IMR-90 (cell line): ENCODE results near the gene CREG2. TPM values are rescaled to one million over a fixed set of nuclear protein-coding genes. Genes with fewer than 3 reads are reported as not detected.

Source experiments
- ATAC-seq: fragments of 200-7000 bp; cut with Tn5 transposase; 2 replicates; pipeline ENCODE4 v1.9.1; 2020; ENCODE audit warnings: low read depth, mild to moderate bottlenecking, moderate library complexity
- BruUV-seq: library from RNA; stranded (reverse); fragments of 400-500 nt; replicated peaks from 2 replicates; lab custom pipeline; 2021; lab: Mats Ljungman, UMichigan
- CTCF ChIA-PET: fragments of 300-600 bp; formaldehyde crosslinking; extraction: SDS; loops from one replicate; lab custom pipeline; 2021; ENCODE audit warnings: antibody characterized with exemption; lab: Yijun Ruan, JAX
- POLR2A ChIA-PET: fragments of 300-600 bp; sonication (Branson Sonifier 250); formaldehyde crosslinking; loops from one replicate; lab custom pipeline; 2022; ENCODE audit warnings: antibody characterized with exemption; ENCODE audit not compliant: unreplicated experiment; lab: Charles Lee
- DNase-seq: peaks from one replicate; pipeline ENCODE4 v3.0.0; 2013
- H2AFZ ChIP-seq: replicated peaks from 2 replicates; pipeline ENCODE3; 2013; ENCODE audit warnings: low read length, mild to moderate bottlenecking; ENCODE audit not compliant: poor library complexity
- H2AK5ac ChIP-seq: 2 replicates; pipeline ENCODE4 v1.6.1; 2013; ENCODE audit warnings: low read depth, low read length, inconsistent platforms
- H2AK9ac ChIP-seq: replicated peaks from 2 replicates; pipeline ENCODE3; 2013; ENCODE audit warnings: mild to moderate bottlenecking, low read depth, low read length, moderate library complexity; ENCODE audit not compliant: poor library complexity
- H2BK120ac ChIP-seq: 2 replicates; pipeline ENCODE4 v1.6.1; 2013; ENCODE audit warnings: low read depth, low read length, inconsistent platforms
- H2BK15ac ChIP-seq: 3 replicates; pipeline ENCODE4 v1.6.1; 2013; ENCODE audit warnings: low read depth, low read length, inconsistent platforms
- H2BK20ac ChIP-seq: 2 replicates; pipeline ENCODE4 v1.6.1; 2013; ENCODE audit warnings: low read depth, mild to moderate bottlenecking, inconsistent platforms, low read length, moderate library complexity
- H2BK5ac ChIP-seq: 2 replicates; pipeline ENCODE4 v1.6.1; 2013; ENCODE audit warnings: mild to moderate bottlenecking, low read depth, low read length, inconsistent platforms; ENCODE audit not compliant: poor library complexity, severe bottlenecking
- H3K14ac ChIP-seq: replicated peaks from 2 replicates; pipeline ENCODE4 v1.6.1; 2013; ENCODE audit warnings: low read depth, low read length, inconsistent platforms
- H3K18ac ChIP-seq: 2 replicates; pipeline ENCODE4 v1.6.1; 2013; ENCODE audit warnings: low read depth, low read length, control low read depth
- H3K23ac ChIP-seq: 2 replicates; pipeline ENCODE4 v1.6.1; 2013; ENCODE audit warnings: low read depth, low read length, inconsistent platforms
- H3K27ac ChIP-seq: 2 replicates; pipeline ENCODE4 v1.5.1; 2013; ENCODE audit warnings: mild to moderate bottlenecking, control low read depth, low read length; ENCODE audit not compliant: insufficient read depth
- H3K27me3 ChIP-seq: 2 replicates; pipeline ENCODE4 v1.6.1; 2013; ENCODE audit warnings: low read length; ENCODE audit not compliant: control insufficient read depth, insufficient read depth
- H3K36me3 ChIP-seq: 2 replicates; pipeline ENCODE4 v1.6.1; 2013; ENCODE audit warnings: low read length, mixed read lengths; ENCODE audit not compliant: control insufficient read depth, insufficient read depth
- H3K4ac ChIP-seq: 2 replicates; pipeline ENCODE4 v1.6.1; 2013; ENCODE audit warnings: low read depth, low read length, inconsistent platforms
- H3K4me1 ChIP-seq: 2 replicates; pipeline ENCODE4 v1.6.1; 2013; ENCODE audit warnings: low read length, mixed read lengths; ENCODE audit not compliant: control insufficient read depth, insufficient read depth
- H3K4me2 ChIP-seq: 2 replicates; pipeline ENCODE4 v1.6.1; 2013; ENCODE audit warnings: low read depth, mild to moderate bottlenecking, control low read depth, low read length, moderate library complexity
- H3K4me3 ChIP-seq: 2 replicates; pipeline ENCODE4 v1.5.1; 2013; ENCODE audit warnings: low read depth, mild to moderate bottlenecking, control low read depth, low read length, moderate library complexity; ENCODE audit not compliant: insufficient read depth
- H3K56ac ChIP-seq: 2 replicates; pipeline ENCODE4 v1.6.1; 2013; ENCODE audit warnings: low read length, inconsistent platforms; ENCODE audit not compliant: insufficient read depth; ENCODE audit errors: extremely low read depth
- H3K79me1 ChIP-seq, 2 experiments: 2 replicates each; pipeline ENCODE4 v1.6.1; 2013; ENCODE audit warnings: low read length in 2 of 2, inconsistent platforms in 1 of 2, low read depth in 1 of 2
- H3K9ac ChIP-seq: 2 replicates; pipeline ENCODE4 v1.6.1; 2013; ENCODE audit warnings: low read depth, low read length, control low read depth
- H3K9me1 ChIP-seq: 2 replicates; pipeline ENCODE4 v1.6.1; 2013; ENCODE audit warnings: low read length, inconsistent platforms; ENCODE audit not compliant: insufficient read depth
- H3K9me3 ChIP-seq: 2 replicates; pipeline ENCODE4 v1.6.1; 2013; ENCODE audit warnings: low read length; ENCODE audit not compliant: control insufficient read depth, insufficient read depth
- H4K20me1 ChIP-seq: 2 replicates; pipeline ENCODE4 v1.6.1; 2013; ENCODE audit warnings: low read length, inconsistent platforms; ENCODE audit not compliant: insufficient read depth
- H4K5ac ChIP-seq: 2 replicates; pipeline ENCODE4 v1.6.1; 2013; ENCODE audit warnings: mild to moderate bottlenecking, low read depth, low read length, control low read depth
- H4K8ac ChIP-seq, 2 experiments: 2 replicates each; pipeline ENCODE4 v1.6.1; 2013; ENCODE audit warnings: low read depth in 2 of 2, low read length in 2 of 2, control low read depth in 1 of 2, inconsistent platforms in 1 of 2
- H4K91ac ChIP-seq: 2 replicates; pipeline ENCODE4 v1.6.1; 2013; ENCODE audit warnings: low read depth, low read length, inconsistent platforms; ENCODE audit not compliant: insufficient read depth
- BHLHE40 ChIP-seq: fragments of 150-350 bp; IDR thresholded peaks from 2 replicates; pipeline ENCODE4 v1.6.1; 2016; ENCODE audit warnings: mild to moderate bottlenecking, low read depth, low read length
- CEBPB ChIP-seq: IDR thresholded peaks from 2 replicates; pipeline ENCODE4 v1.6.1; 2012; ENCODE audit warnings: low read depth, low read length, improper control_type of control experiment
- CHD1 ChIP-seq: IDR thresholded peaks from 2 replicates; pipeline ENCODE4 v1.6.1; 2012; ENCODE audit warnings: low read depth, low read length, improper control_type of control experiment
- FOS ChIP-seq: fragments of 150-350 bp; IDR thresholded peaks from 2 replicates; pipeline ENCODE4 v1.6.1; 2016; ENCODE audit warnings: low read depth, low read length
- MAFK ChIP-seq: IDR thresholded peaks from 2 replicates; pipeline ENCODE4 v1.6.1; 2012; ENCODE audit warnings: low read depth, low read length, improper control_type of control experiment
- MAZ ChIP-seq: IDR thresholded peaks from 2 replicates; pipeline ENCODE4 v1.6.1; 2012; ENCODE audit warnings: low read depth, mild to moderate bottlenecking, low read length, improper control_type of control experiment, moderate library complexity, borderline replicate concordance
- MXI1 ChIP-seq: IDR thresholded peaks from 2 replicates; pipeline ENCODE4 v1.6.1; 2012; ENCODE audit warnings: low read depth, mild to moderate bottlenecking, low read length, moderate library complexity, borderline replicate concordance
- NFE2L2 ChIP-seq: fragments of 150-350 bp; IDR thresholded peaks from 2 replicates; pipeline ENCODE4 v1.6.1; 2016; ENCODE audit warnings: low read depth, mild to moderate bottlenecking, low read length
- POLR2A ChIP-seq: IDR thresholded peaks from 2 replicates; pipeline ENCODE4 v1.6.1; 2012; ENCODE audit warnings: mild to moderate bottlenecking, low read depth, low read length
- RAD21 ChIP-seq: IDR thresholded peaks from 2 replicates; pipeline ENCODE4 v1.6.1; 2012; ENCODE audit warnings: low read length, improper control_type of control experiment
- RFX5 ChIP-seq: IDR thresholded peaks from 2 replicates; pipeline ENCODE4 v1.8.0; 2012; ENCODE audit warnings: low read depth, mild to moderate bottlenecking, low read length, moderate library complexity
- SMC3 ChIP-seq: fragments of 150-350 bp; IDR thresholded peaks from 2 replicates; pipeline ENCODE4 v1.6.1; 2016; ENCODE audit warnings: low read depth, mild to moderate bottlenecking, antibody characterized with exemption, low read length, moderate library complexity
- WGBS, 2 experiments: methylation state at CpG; one replicate each; pipeline versions ENCODE4 v1.1.5 to v1.1.7; 2013; ENCODE audit warnings: missing lambda C conversion rate in 2 of 2; ENCODE audit not compliant: insufficient read length in 1 of 2; ENCODE audit errors: extremely low coverage in 2 of 2; 5-methylcytosine and 5-hydroxymethylcytosine counted together
- dilution Hi-C: fragments of 300-500 bp; cut with HindIII; formaldehyde crosslinking; loops from one replicate; pipeline ENCODE4 v1.14.3; 2018; ENCODE audit warnings: low sequenced_read_pairs; ENCODE audit not compliant: unreplicated experiment
- in situ Hi-C: fragments of 300-500 bp; cut with MboI; formaldehyde crosslinking; loops from 3 replicates; pipeline ENCODE4 v1.14.3; 2019; ENCODE audit warnings: low sequenced_read_pairs, inconsistent platforms, mixed read lengths
- intact Hi-C: fragments of 100-400 bp; cut with micrococcal nuclease; formaldehyde crosslinking; loops from 2 replicates; pipeline ENCODE4 v1.10.0; 2022
- polyA plus RNA-seq, 3 experiments: library from polyadenylated mRNA; depleted of rRNA; stranded (reverse); fragments of >200 nt; gene quantifications; 2 replicates each; pipeline ENCODE4 v1.2.3, GENCODE V29; 2012; ENCODE audit warnings: low replicate concordance in 1 of 3
- total RNA-seq: library from RNA; depleted of rRNA; stranded (reverse); fragments of >200 nt; gene quantifications from 2 replicates; pipeline ENCODE4 v1.2.3, GENCODE V29; 2012
- TF ChIP-seq, protein P1 (sequence below): fragments of 150-350 bp; IDR thresholded peaks from 2 replicates; pipeline ENCODE4 v1.6.1; 2017; ENCODE audit warnings: mild to moderate bottlenecking, antibody characterized with exemption, low read length, low read depth

Gene CREG2
- total and polyA plus RNA-seq, 2 of the 4 experiments (the other 2 are of a cell fraction) = 0.17 TPM; not detected in 1

DNA sequence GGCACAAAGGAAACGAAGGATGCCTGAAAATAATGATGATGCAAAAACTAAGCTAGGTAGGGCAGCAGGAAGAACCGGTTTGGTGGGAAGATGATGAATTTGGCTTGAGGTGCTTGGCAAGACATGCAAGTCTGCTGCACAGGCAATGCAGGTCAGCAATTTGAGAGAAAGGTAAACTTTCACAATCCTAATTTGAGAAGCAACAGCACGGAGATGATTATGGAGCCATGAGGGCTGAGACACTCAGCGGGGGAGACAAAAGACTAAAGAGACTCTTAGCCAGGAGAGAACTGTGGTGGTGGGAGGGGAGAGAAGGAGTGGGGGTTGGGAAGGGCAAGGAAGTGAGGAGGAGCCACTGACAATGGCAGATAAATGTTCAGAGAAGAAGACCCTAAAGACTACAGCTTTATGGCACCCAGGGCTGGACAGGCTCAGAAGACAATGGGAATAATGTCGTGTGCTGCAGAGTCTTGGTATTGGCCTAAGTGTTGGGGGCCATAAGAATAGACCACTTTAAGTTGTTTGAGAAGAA lies 59.4 kb downstream of the CREG2 start:
- Histone ChIP-seq H3K4me3 (no peak overlapping the region), H3K27ac (no peak overlapping the region), H4K20me1 (no peaks in the 10 kb centered on the region), H2BK120ac (no peak overlapping the region; the same call in 1 of the 2 replicates), H3K9me3 (no peaks in the 10 kb centered on the region; the same call in 1 of the 2 replicates), H2BK20ac (no peak overlapping the region; the same call in 1 of the 2 replicates), H3K4ac (peak overlapping the region; percentile 34; the same call in 1 of the 2 replicates), H4K5ac (no peak overlapping the region), H3K27me3 (no peaks in the 10 kb centered on the region), H3K4me2 (no peak overlapping the region), H2BK15ac (no peak overlapping the region), H3K4me1 (no peaks in the 10 kb centered on the region), H3K79me1 (no peaks in the 10 kb centered on the region), H2AK9ac (no peak overlapping the region), H2BK5ac (no peak overlapping the region), H4K8ac (peak overlapping the region; percentile 10 to 71), H3K56ac (no peak overlapping the region), H3K9me1 (0 out of 2 replicates have a peak, but pooled peaks cover 3% of the 10 kb centered on the region), H3K36me3 (no peaks in the 10 kb centered on the region), H3K14ac (peak overlapping the region; percentile 17; the same call in 1 of the 2 replicates), H3K9ac (no peak overlapping the region), H2AFZ (peak overlapping the region; percentile 67), H4K91ac (no peak overlapping the region; the same call in 1 of the 2 replicates), H3K18ac (no peak overlapping the region), H2AK5ac (peak overlapping the region; percentile 24; the same call in 1 of the 2 replicates), H3K23ac (no peak overlapping the region)
- ChIA-PET POLR2A (no interaction called here), CTCF (interaction anchor here (0.7 kb wide), 1 partner anchor 377 kb away, joined by 3 read pairs; no protein-coding TSS in a partner anchor)
- in situ Hi-C loops (no loop called here), dilution Hi-C loops (no loop called here), intact Hi-C loops (no loop called here)
- no peak for TF ChIP-seq BHLHE40
- no peak for TF ChIP-seq POLR2A
- TF ChIP-seq MAFK = no peak
- no peak for TF ChIP-seq RFX5
- TF ChIP-seq SMC3 = no peak
- TF ChIP-seq CEBPB = no peak
- no peak for TF ChIP-seq CHD1
- TF ChIP-seq RAD21 = no peak
- no peak for TF ChIP-seq MXI1
- TF ChIP-seq FOS = no peak
- TF ChIP-seq MAZ = no peak
- TF ChIP-seq, protein P1, sequence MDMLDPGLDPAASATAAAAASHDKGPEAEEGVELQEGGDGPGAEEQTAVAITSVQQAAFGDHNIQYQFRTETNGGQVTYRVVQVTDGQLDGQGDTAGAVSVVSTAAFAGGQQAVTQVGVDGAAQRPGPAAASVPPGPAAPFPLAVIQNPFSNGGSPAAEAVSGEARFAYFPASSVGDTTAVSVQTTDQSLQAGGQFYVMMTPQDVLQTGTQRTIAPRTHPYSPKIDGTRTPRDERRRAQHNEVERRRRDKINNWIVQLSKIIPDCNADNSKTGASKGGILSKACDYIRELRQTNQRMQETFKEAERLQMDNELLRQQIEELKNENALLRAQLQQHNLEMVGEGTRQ = no peak
- no peak for TF ChIP-seq NFE2L2
- WGBS, 2 experiments = 83% methylated on average over 1 of the region's 5 CpGs; no CpG with 5 or more reads in 1 of the 2 experiments
- ATAC-seq (no peak), DNase-seq (no peak)
- BruUV-seq = no TSS peak
